22Rv1 (cell line): ENCODE measurements around the gene SLC25A33.

ENCODE experiments used
- ZFX ChIP-seq: fragments of 450-650 bp; IDR thresholded peaks from 2 replicates; pipeline ENCODE4 v1.6.1; 2017; ENCODE audit warnings: antibody characterized with exemption, borderline replicate concordance
- TF ChIP-seq, protein P1 (sequence below): fragments of 450-650 bp; IDR thresholded peaks from 2 replicates; pipeline ENCODE4 v1.5.1; 2017; ENCODE audit warnings: mild to moderate bottlenecking

DNA sequence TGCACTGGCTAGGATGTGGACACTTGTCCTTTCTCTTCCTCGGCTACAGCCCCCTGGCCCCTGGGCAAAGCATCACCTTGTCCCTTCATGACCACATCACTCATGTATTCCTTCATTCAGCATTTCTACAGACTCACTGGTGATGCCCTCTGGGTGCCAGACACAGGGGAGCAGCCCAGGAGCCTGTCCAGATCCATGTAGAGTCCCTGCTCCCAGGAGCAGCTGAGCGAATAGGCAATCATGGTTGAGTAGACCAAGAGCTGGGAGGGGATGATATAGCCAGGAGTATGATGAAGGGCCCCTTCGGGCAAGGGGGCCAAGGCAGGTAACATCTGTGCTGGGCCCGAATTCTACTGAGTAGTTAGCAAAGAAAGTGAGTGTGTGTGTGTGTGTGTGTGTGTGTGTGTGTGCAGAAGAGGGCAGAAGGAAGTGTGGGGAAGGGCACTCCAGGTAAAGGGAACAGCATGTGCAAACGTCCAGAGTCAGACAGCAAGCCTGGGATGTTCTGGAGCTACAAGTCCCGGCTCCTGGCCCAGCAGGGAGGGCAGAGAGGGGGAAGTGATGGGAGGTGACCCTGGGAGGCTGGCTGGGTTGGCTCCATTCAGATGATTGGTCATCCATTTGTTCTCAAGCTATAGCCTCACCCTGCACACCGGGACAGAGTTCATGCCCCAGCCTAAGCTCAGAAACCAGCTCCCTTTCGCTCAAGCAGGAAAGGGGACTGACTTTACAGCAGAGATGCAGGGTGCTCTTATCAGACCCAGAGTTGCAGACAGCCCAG is 91.3 kb downstream of the SLC25A33 start:
- TF ChIP-seq, protein P1, sequence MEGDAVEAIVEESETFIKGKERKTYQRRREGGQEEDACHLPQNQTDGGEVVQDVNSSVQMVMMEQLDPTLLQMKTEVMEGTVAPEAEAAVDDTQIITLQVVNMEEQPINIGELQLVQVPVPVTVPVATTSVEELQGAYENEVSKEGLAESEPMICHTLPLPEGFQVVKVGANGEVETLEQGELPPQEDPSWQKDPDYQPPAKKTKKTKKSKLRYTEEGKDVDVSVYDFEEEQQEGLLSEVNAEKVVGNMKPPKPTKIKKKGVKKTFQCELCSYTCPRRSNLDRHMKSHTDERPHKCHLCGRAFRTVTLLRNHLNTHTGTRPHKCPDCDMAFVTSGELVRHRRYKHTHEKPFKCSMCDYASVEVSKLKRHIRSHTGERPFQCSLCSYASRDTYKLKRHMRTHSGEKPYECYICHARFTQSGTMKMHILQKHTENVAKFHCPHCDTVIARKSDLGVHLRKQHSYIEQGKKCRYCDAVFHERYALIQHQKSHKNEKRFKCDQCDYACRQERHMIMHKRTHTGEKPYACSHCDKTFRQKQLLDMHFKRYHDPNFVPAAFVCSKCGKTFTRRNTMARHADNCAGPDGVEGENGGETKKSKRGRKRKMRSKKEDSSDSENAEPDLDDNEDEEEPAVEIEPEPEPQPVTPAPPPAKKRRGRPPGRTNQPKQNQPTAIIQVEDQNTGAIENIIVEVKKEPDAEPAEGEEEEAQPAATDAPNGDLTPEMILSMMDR, result no peak
- TF ChIP-seq ZFX, result no peak
